ENCODE measurements around the gene TRAF7.

The TRAF7 gene

GRCh38 chr16:2216330-2216729 lies 60.7 kb downstream of the TRAF7 start:
- DNase-seq (ENCODE audit: low read depth), result no peak

- peak; percentile 99 for DNase-seq (ENCODE audit: low read depth)
Measured at GRCh38 chr16:2223221-2223941, 67.8 kb downstream of the TRAF7 start, which contains the start of gene E4F1. Gene E4F1, plus strand, starts transcription at chr16:2223591. Its CDS starts 23 bp downstream, at chr16:2223614.

- peak; percentile 61 for DNase-seq (ENCODE audit: low read depth)
Measured at GRCh38 chr16:2223942-2224486, 68.4 kb downstream of the TRAF7 start.

GRCh38 chr16:2226245-2226793 lies 70.7 kb downstream of the TRAF7 start:
- DNase-seq (ENCODE audit: low read depth), result no peak

- no peak for DNase-seq (ENCODE audit: low read depth)
Measured at GRCh38 chr16:2226918-2227317, 71.3 kb downstream of the TRAF7 start.
